Progenitor cell of endocrine pancreas (in vitro differentiated cells): ENCODE data around the gene DRAXIN. TPM values are rescaled to one million over a fixed set of nuclear protein-coding genes. Genes with fewer than 3 reads are reported as not detected.

Experiments used
- DNase-seq: peaks from one replicate; pipeline ENCODE4 v3.0.0; 2021; ENCODE audit warnings: low spot score; ENCODE audit not compliant: unreplicated experiment
- H3K27ac Mint-ChIP-seq: 2 replicates; pipeline ENCODE4 v1.8.0; 2021; ENCODE audit warnings: mild to moderate bottlenecking, moderate library complexity, mixed read lengths
- H3K27me3 Mint-ChIP-seq: 2 replicates; pipeline ENCODE4 v1.8.0; 2021; ENCODE audit warnings: mixed read lengths
- H3K36me3 Mint-ChIP-seq: 2 replicates; pipeline ENCODE4 v1.8.0; 2022; ENCODE audit warnings: mixed read lengths; ENCODE audit not compliant: insufficient read depth
- H3K4me1 Mint-ChIP-seq: 2 replicates; pipeline ENCODE4 v1.8.0; 2021; ENCODE audit warnings: low read depth, mixed read lengths
- H3K4me3 Mint-ChIP-seq: 2 replicates; pipeline ENCODE4 v1.8.0; 2021; ENCODE audit warnings: low read depth, mild to moderate bottlenecking, moderate library complexity, mixed read lengths
- H3K9me3 Mint-ChIP-seq: 2 replicates; pipeline ENCODE4 v1.8.0; 2021; ENCODE audit warnings: low read depth, mixed read lengths
- total RNA-seq: library from RNA; stranded (reverse); gene quantifications from 2 replicates; pipeline ENCODE4 v1.2.1, GENCODE V29; 2021
- TF ChIP-seq, protein P1 (sequence below): fragments of 200-600 bp; sonication (generic); IDR thresholded peaks from one replicate; pipeline ENCODE4 v1.5.0; 2021; ENCODE audit warnings: antibody characterized with exemption, mild to moderate bottlenecking; ENCODE audit not compliant: unreplicated experiment

DRAXIN gene
- total RNA-seq, 1 donor from 2014 or later, result 2.8 TPM

GRCh38 chr1:11649237-11649623 is 42.3 kb upstream of the DRAXIN start:
- Mint-ChIP-seq H3K27me3 (peaks cover 46% of the 10 kb centered on the region), H3K4me1 (peaks cover 7% of the 10 kb centered on the region), H3K4me3 (no peak overlapping the region), H3K27ac (no peak overlapping the region), H3K36me3 (no peaks in the 10 kb centered on the region), H3K9me3 (no peaks in the 10 kb centered on the region)
- TF ChIP-seq, protein P1, sequence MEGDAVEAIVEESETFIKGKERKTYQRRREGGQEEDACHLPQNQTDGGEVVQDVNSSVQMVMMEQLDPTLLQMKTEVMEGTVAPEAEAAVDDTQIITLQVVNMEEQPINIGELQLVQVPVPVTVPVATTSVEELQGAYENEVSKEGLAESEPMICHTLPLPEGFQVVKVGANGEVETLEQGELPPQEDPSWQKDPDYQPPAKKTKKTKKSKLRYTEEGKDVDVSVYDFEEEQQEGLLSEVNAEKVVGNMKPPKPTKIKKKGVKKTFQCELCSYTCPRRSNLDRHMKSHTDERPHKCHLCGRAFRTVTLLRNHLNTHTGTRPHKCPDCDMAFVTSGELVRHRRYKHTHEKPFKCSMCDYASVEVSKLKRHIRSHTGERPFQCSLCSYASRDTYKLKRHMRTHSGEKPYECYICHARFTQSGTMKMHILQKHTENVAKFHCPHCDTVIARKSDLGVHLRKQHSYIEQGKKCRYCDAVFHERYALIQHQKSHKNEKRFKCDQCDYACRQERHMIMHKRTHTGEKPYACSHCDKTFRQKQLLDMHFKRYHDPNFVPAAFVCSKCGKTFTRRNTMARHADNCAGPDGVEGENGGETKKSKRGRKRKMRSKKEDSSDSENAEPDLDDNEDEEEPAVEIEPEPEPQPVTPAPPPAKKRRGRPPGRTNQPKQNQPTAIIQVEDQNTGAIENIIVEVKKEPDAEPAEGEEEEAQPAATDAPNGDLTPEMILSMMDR, result no peak
- DNase-seq, result no peak

DNA sequence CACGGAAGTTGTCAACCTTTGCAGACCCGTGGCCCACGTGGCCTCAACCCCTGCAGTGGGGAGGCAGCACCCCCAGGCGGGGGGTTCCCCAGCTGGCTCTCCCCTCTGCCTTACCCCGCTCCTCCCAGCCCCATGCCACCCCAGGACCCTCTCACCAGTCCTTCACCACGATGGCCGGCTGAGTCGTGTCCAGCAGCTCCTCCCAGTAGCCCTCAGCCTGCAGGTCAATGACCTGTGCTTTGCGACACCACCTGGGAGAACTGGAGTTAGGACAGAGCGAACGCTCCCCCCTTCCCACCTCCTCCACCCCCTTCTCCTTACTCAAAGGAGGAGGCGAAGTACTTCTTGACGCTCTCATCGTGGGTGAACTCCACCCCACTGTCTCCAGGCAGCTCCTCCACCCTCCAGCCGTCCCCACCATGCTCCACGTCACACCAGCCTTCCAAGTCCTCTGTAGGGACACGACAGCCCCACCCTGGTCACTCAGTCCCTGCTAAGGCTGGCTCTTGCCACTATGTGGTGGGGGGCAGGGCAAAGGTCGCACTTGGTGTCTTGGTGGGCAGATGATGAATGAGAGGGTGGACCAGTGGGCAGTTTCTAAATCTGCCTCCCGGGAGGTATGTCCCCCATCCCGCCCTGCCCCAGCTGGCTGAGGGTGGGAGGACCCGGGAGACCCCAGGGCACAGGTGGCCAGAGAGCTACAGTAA is 41.7 kb upstream of the DRAXIN start:
- Mint-ChIP-seq H3K27ac (no peak overlapping the region), H3K4me3 (no peak overlapping the region), H3K36me3 (no peaks in the 10 kb centered on the region), H3K27me3 (peaks cover 46% of the 10 kb centered on the region), H3K9me3 (no peaks in the 10 kb centered on the region), H3K4me1 (peaks cover 7% of the 10 kb centered on the region)
- no peak for DNase-seq
- TF ChIP-seq, protein P1, result no peak

DNA sequence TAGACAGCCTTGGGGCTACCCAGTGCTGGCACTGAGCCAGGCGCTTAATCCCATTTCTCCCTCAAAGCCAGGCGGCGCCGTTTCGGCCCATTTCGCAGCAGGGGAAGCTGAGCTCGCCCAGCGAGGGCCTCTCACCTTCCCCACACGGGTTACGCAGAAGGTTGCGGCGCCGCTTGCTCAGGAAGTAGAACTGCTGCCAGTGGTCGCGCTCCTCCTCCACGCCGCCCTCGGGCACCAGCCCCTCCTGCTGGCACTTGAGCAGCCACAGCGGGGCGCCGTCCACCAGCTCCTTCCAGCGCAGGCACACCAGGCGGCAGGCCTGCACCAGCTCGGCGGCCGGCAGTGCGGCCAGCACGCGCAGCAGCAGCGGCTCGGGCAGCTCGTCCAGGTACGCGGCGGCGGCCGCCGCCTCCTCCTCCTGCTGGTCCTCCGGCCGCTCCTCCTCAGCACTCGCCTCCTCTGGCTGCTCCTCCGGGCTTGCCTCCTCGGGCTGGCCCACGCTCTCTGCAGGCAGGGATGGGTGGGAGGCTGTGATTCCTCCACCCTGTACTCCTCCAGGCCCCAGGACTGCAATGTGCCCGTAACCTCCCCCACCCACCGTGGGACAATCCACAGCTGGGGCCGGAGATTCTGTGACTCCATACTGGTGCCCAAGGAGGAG is 41.0 kb upstream of the DRAXIN start:
- Mint-ChIP-seq H3K27me3 (peaks cover 46% of the 10 kb centered on the region), H3K4me1 (peaks cover 7% of the 10 kb centered on the region), H3K4me3 (peak overlapping the region; percentile 35), H3K36me3 (no peaks in the 10 kb centered on the region), H3K9me3 (no peaks in the 10 kb centered on the region), H3K27ac (peak overlapping the region; percentile 82)
- peak; percentile 75 for DNase-seq
- TF ChIP-seq, protein P1, result peak; percentile 77

- Mint-ChIP-seq H3K9me3 (no peaks in the 10 kb centered on the region), H3K4me3 (peak overlapping the region; percentile 35), H3K27ac (peak overlapping the region; percentile 82), H3K36me3 (no peaks in the 10 kb centered on the region), H3K27me3 (peaks cover 46% of the 10 kb centered on the region), H3K4me1 (peaks cover 9% of the 10 kb centered on the region)
- TF ChIP-seq, protein P1, result no peak
- DNase-seq, result no peak
Observed at GRCh38 chr1:11651017-11651416, 40.5 kb upstream of the DRAXIN start.

DNA sequence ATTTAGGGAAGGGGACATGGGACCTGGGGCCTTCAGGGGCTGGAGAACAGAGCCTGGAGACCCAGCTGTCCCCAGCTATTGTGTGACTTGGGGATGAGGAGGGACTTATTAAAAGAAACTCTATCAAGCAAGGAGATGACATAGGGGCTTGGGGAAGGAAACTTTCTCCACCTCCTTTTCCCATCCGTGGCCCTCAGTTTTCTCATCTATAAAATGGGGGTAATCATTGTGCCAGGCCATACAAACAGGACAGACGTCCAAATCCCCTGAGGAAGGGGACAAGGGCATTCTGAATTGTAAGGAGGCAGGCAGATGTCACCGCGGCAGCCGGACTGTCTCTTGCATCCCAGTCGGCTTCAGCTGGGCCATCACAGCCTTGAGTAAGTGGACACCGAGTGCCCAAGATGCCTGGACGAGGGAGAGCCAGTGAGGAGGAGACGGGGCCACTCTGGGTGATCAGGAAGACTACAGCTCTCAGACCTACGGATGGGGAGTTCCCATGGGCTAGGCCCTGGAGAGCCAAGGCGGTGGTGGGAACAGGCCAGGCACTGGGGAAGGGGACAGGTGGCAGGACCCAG is 39.2 kb upstream of the DRAXIN start:
- Mint-ChIP-seq H3K4me1 (peaks cover 9% of the 10 kb centered on the region), H3K27me3 (peaks cover 39% of the 10 kb centered on the region), H3K36me3 (no peaks in the 10 kb centered on the region), H3K9me3 (no peaks in the 10 kb centered on the region), H3K4me3 (no peak overlapping the region), H3K27ac (no peak overlapping the region)
- DNase-seq, result no peak
- TF ChIP-seq, protein P1, result no peak
